Stimulated activated CD4-positive, alpha-beta T cell treated with anti-CD3 and anti-CD28 coated beads, Interleukin-4, amount 100 ng/mL, for 48 hours (primary cell): ENCODE measurements around the gene DCXR.
A peak's percentile ranks its signal among the peaks of the same experiment; 100 is the strongest.

Experiments used
- DNase-seq, 2 donors: peaks; one replicate each; pipeline ENCODE4 v3.0.0-alpha.2; 2020; ENCODE audit warnings: low read depth in 2 of 2

The DCXR gene

GRCh38 chr17:82055023-82055964 lies 17.8 kb upstream of the DCXR start:
- no peak for DNase-seq

- DNase-seq, result no peak
Observed at GRCh38 chr17:82054351-82055022, 17.0 kb upstream of the DCXR start.

- no peak for DNase-seq
Observed at GRCh38 chr17:82053556-82054263, 16.2 kb upstream of the DCXR start.

- DNase-seq, result no peak
Observed at GRCh38 chr17:82053130-82053529, 15.6 kb upstream of the DCXR start.

DNA sequence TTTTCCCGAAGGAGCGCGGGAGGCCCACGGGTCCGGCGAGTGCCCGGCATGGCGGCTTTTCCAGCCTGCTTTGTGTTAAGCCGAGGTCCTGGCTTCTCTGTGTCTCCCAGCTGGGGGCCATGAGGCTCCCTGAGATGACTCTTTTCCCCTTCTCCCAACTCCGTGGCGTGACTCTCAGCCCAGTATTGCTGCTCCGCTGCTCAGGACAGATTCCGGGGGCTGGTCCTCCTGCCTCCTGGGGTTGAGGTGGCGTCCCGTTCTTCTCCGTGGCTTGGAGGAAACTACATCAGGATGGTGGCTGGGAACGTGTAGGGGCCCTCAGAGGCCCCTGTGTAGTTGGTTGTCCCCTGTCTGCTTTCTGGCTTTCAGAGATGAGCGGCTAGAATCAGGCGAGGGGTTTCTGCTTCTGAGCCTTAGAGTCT lies 15.2 kb upstream of the DCXR start:
- DNase-seq, result no peak

GRCh38 chr17:82051776-82052637 lies 14.5 kb upstream of the DCXR start, which contains the start of the genes GPS1 and RFNG:
TSS of gene GPS1 (plus strand) at chr17:82051898. CDS start at chr17:82051932, 34 bp downstream.
TSS of gene RFNG (minus strand) at chr17:82051811. CDS start at chr17:82051766, 45 bp downstream.
- DNase-seq, result peak; percentile 82

DNA sequence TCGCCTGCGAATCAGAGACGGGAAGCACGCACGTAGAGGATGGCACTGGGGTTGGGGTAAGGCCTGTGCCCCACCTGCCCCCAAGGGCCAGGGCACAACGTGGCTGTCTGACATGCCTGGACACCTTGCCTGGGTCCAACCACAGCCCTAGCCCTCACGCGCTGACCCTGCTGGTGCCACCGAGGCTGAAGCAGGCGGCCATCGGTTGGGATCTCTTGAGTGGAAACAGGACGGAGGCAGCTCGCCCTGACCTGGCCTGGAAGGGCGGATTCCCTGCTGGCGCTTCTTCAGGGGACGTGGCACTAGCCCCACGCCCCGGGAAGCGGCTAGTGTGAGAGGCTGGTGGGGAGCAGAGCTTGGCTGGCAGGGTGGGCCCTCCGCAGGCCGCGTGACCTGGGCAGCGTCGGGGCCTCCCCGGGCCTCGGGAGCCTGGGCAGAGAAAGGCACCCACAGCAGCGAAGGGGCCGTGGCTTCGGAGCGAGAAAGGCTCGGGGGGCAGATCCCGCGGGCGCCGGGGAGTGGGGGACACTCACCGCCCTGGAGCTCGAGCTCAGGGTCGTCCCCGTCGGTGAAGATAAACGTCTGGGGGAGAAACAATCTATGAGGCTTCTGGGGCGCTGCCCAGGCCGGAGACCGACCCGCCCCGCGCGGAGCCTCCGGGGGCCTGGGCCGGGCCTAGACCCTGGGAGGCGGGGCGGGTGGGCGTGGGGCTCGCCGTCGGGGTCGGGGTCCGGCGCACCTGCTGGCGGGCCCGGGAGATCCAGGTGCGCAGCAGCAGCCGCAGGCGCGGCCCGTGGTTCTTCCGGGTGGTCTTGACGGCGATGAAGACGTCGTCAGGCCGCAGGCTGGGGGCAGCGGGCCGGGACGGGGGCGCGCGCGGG lies 13.5 kb upstream of the DCXR start:
- no peak for DNase-seq

GRCh38 chr17:82050152-82050760 lies 12.8 kb upstream of the DCXR start:
- no peak for DNase-seq

DNA sequence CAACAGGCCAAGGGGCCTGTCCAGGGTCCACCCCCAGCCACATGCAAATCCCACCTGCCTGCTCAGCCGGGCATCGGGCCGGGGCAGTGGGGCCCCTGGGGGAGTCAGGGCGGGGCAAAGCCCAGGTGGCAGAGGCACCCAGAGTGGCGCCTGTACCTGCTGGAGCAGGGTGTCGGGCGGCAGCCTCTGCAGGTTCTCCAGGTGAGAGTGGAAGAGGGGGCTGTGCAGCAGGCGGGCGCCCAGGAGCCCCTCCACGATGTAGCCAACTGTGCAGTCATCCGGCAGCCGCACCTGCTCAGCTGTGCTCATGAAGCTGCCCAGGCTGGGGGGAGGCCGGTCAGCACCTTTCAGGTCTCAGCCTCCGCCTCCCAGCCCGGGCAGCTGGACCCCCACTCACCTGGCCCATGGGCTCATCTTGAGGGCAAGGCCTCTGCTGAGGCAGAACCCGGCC lies 12.0 kb upstream of the DCXR start:
- no peak for DNase-seq

- DNase-seq, result no peak
Observed at GRCh38 chr17:82049106-82049505, 11.6 kb upstream of the DCXR start.

- no peak for DNase-seq
Observed at GRCh38 chr17:82048571-82048971, 11.1 kb upstream of the DCXR start.

GRCh38 chr17:82047914-82048570 lies 10.5 kb upstream of the DCXR start:
- no peak for DNase-seq

GRCh38 chr17:82047379-82047778 lies 9.9 kb upstream of the DCXR start:
- DNase-seq, result no peak

DNA sequence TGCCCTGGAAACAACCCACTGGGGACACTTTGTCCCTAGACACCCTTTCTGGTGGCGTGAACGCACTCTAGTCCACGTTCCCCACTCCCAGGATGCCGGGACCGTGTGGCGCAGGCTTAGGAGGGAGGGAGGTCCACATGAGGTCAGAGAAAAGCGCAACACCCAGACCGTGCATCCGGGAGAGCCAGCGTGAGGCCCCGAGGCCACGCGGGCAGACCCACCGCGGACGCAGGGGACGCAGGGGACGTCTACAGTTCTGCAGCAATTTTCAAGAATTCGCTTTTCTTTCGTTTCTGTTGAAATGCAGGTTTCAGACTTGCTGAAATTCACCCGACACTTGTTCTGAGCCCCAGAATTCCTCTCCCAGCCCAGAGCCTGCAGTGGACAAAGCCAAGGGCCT lies 9.4 kb upstream of the DCXR start:
- no peak for DNase-seq

GRCh38 chr17:82045936-82046484 lies 8.5 kb upstream of the DCXR start:
- DNase-seq, result no peak

DNA sequence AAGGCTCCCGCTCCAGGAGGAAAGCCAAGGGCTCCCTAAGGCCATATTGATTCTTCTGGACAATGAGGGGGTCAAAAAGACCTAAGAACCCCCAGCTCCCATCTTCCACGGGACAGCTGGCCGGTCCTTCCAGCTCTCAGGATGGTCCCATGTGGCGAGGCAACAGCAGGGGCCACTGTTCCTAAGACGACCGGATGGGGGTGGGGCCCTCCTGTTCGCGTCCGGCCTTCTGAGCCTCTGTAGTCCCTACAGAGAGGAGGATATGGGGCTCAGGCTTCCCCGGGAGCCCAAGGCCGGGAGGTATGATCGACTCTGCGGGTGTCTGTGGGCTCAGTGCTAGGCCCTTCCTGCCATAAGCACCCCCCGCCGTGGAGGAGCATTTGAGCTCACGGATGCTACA lies 6.0 kb upstream of the DCXR start:
- DNase-seq, result no peak

DNA sequence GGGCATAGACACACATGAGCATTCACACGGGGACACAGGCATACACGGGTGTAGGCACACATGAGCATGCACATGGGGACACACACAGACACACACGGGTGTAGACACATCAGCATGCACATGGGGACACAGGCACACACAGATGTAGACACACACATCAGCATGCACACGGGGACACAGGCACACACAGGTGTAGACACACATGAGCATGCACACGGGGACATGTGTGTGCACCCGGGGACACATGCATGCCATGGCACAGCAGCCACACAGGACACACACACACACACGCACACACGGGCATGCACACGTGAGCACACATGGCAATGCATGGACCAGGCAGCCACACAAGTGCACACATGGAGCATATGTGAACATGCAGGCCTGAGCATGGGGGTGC lies 5.2 kb upstream of the DCXR start:
- no peak for DNase-seq

GRCh38 chr17:82041144-82041814 lies 3.8 kb upstream of the DCXR start:
- no peak for DNase-seq
